T-helper 22 cell (primary cell): ENCODE measurements around the gene HNF4A.

ENCODE experiments used
- DNase-seq: peaks from one replicate; pipeline ENCODE4 v3.0.0-alpha.2; 2020; ENCODE audit warnings: low read depth

Gene HNF4A

GRCh38 chr20:44445742-44446710 is 90.5 kb downstream of the HNF4A start:
- DNase-seq: no peak

DNA sequence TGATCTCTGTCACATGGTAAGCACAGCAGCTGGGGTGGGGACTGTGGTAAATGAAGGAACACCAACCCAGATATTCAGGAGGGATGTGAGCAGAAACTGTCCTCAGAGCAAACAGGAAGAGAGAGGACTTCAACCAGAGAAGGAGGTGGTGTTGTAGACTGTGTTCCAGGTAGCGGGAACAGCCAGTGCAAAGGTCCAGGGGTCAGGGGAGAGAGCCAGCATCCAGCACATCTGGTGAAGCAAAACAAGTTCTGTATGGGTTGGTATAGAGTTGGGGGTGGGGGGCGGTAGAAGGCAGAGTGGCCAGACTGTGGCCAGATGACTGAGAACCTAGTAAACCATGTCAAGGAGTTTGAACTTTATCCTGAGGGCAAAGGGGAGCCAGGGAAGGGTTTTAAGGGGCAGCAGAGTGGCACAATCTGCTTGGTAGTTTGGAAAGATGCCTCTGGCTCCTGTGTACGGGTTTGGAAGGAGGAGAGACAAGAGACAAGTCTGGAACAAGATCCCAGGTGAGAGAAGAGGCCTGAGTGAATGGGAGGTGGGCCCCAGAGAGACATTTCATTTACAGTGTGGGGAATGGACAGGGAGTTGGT is 92.4 kb downstream of the HNF4A start:
- no peak for DNase-seq

DNA sequence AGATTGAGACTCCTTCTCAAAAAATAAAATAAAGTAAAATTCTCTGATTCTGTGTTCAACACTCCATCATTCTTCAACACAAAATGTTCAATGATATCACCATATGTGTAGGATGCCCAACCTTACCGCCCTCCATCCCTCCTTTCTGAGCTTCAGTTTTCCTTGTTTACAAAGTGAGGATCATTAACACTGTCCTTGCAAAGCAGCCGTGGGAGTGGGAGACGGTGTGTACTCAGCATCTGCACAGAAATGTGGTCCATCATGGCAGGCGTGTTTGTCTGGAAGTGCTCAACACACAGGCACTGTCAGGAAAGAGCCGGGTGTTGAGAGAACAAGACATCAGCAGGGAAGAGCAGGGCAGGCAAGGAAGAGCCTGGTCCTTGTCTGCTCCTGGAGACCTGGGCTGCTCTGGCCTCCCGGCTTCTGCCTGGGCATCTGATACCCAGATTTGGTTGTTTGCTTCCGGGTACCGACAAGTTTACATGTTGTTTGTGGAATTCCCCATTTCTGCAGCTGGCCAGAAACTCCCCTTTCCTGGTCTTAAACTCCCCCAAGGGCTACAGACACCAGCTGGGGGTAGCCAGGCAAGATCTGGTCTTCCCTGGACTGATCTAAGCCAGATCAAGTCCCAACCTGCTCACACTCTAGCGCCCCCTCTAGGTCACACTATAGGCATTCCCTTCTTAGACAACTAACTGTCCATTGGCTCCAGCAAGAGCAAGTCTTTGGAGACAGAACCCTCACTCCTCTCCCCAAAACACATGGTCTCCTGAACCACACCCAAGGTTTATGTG is 93.5 kb downstream of the HNF4A start:
- no peak for DNase-seq

DNA sequence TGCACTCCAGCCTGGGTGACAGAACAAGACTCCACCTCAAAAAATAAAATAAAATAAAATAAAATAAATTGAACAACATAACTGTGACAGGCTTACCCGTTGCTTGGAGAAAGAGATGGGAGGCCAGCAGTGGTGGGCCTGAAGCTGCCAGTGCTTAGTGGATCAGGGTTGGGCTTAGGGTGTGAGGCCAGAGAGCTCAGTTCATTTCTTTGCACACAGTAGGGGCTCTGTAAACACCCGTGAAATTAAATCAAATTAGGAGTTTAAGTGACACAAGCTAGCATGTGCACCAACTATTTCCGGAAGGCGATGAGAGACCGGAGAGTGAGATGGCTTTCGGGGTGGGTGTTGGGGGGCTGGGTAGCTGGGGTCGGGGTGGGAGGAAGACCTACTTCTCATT is 94.4 kb downstream of the HNF4A start:
- DNase-seq: no peak

DNA sequence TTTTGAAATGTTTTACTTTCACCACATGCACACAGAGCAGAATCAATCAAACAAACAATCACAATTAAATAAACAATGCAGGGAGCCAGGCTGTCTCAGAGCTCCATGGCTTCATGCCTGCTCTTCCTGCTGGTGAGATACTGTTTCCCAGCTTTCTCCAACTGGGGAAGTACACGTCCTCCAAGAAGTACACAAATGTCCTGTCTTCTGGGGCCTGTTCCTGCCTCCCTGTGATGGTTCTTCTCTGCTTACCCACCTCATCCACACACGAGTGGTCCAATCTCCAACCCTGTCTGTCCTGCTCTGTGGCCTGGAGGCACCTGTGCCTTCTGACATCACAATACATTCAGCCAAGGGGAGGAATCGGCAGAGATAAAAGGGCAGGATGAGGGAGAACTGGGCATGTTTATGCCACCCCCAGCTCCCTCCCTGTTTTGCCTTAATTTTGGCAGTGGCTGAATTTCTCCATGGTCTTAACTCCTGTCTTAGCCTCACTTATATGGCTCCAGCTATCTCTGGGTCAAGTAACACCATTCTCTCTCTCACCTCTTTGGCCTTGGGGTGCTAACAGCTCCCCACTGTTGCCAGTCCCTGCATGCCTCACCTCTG is 94.9 kb downstream of the HNF4A start:
- no peak for DNase-seq

- DNase-seq: no peak
Observed at GRCh38 chr20:44450903-44451450, 95.5 kb downstream of the HNF4A start.

- no peak for DNase-seq
Observed at GRCh38 chr20:44454306-44454963, 98.9 kb downstream of the HNF4A start.

GRCh38 chr20:44455126-44455525 is 99.6 kb downstream of the HNF4A start:
- DNase-seq: no peak

DNA sequence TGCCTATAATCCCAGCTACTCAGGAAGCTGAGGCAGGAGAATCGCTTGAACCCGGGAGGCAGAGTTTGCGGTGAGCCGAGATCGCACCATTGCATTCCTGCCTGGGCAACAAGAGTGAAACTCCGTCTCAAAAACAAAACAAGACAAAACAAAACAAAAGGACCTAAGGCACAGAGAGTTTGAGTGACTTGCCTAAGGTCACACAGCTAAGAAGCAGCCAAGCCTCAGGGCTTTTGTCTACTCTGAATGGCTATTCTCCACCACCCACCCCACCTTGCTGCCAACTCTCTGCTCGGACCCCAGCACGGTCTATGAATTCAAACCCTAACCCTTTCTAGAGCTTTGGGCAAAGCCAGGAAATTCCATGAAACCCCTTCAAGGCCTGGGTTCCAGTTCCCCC is 101.1 kb downstream of the HNF4A start:
- DNase-seq: no peak

- no peak for DNase-seq
Observed at GRCh38 chr20:44457016-44457415, 101.5 kb downstream of the HNF4A start.

GRCh38 chr20:44459271-44459670 is 103.8 kb downstream of the HNF4A start:
- DNase-seq: no peak

DNA sequence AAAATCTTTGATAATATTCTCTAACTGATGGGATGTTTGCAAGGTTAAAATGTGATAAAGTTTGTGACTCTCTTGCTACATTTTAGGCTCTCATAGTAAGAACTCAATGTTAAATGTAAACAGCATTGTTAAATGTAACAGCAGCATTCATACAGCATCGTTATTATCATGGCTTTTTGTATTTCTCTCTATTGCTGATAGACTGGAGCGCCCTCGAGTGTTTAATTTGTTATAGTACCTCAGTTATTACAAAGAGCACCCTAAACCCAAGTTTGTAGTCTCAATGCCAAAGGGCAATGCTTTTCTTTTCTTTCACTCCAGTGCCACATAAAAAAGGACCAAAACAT is 105.3 kb downstream of the HNF4A start:
- no peak for DNase-seq

GRCh38 chr20:44461142-44461802 is 105.8 kb downstream of the HNF4A start:
- DNase-seq: no peak

GRCh38 chr20:44461803-44462174 is 106.3 kb downstream of the HNF4A start:
- no peak for DNase-seq

GRCh38 chr20:44463466-44463865 is 108.0 kb downstream of the HNF4A start:
- DNase-seq: no peak

- DNase-seq: no peak
Observed at GRCh38 chr20:44464514-44464913, 109.0 kb downstream of the HNF4A start.

DNA sequence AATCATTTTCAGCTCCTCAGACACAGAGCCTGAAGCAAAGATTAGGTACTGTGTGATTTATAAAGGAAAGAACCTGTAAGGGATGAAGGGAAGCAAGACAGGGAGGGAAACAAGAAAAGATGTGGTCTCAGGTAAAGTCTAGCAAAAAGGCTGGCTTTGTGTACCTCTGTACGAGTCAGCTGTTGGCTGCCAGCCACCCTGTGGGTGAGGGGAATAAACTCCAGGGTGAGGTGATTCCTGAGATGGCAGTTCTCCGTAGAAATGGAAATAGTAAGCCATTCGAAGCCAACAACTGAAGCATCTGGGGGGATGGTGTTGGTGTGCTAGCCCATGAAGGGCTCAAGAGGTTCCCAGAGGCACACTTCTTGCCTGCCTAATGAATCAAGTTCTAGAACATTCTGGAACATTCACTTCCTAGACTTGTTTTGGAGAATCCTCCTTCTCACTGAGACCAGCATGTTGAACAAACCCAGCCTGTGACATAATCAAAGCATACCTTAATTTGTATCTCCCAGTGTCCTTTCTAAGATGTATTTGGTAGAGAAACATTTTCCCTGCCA is 109.6 kb downstream of the HNF4A start:
- no peak for DNase-seq

GRCh38 chr20:44467289-44467883 is 111.9 kb downstream of the HNF4A start:
- no peak for DNase-seq

DNA sequence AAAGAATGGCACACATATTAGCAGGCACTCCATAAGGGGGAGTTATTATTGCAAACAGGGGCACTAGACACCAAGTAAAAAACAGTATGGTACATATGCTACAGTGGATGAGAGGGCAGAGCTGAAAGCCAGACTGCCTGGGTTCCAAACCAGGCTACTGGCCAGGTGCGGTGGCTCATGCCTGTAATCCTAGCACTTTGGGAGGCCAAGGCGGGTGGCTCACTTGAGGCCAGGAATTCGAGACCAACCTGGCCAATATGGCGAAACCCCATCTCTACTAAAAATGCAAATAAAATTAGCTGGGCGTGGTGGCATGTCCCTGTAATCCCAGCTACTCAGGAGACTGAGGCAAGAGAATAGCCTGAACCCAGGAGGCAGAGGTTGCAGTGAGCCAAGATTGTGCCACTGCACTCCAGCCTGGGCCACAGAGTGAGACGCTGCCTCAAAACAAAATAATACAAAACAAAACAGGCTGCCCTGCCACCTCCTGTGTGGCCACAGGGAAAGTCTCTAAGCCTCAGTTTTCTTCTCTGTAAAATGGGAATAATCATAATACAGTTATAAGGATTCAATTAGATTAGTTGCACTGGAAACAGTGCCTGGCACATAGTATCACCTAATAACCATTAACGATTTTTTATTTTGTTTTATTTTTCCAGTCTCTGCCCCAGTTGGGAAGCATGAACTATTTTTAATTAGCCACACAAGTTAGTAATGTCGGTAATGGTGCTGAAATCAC is 112.7 kb downstream of the HNF4A start:
- DNase-seq: no peak

GRCh38 chr20:44470327-44470726 is 114.8 kb downstream of the HNF4A start:
- DNase-seq: no peak
